Measurements from ENCODE around the gene ZFAND6.

The ZFAND6 gene

DNA sequence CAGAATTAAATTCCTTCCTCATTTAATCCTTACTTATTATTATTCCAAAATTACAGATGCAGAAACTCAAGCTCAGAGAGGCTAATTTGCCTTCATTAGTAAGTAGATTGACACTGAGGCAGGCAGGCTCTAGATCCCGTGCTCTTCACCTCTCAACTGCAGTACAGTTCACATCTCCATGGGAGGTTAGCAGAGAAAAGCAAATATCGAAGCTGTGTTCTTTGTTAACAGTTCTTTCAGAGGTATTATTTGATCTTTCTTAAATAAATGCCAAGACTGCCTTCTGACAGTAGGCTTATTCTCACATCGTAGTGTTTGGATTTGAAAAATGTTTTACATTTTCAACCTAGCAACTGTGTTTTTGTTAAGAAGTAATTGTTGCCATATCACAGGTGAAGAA lies 77.4 kb downstream of the ZFAND6 start:
- no peak for DNase-seq (ENCODE audit: low read depth in 2 of 2)
- TF ChIP-seq, protein P1, sequence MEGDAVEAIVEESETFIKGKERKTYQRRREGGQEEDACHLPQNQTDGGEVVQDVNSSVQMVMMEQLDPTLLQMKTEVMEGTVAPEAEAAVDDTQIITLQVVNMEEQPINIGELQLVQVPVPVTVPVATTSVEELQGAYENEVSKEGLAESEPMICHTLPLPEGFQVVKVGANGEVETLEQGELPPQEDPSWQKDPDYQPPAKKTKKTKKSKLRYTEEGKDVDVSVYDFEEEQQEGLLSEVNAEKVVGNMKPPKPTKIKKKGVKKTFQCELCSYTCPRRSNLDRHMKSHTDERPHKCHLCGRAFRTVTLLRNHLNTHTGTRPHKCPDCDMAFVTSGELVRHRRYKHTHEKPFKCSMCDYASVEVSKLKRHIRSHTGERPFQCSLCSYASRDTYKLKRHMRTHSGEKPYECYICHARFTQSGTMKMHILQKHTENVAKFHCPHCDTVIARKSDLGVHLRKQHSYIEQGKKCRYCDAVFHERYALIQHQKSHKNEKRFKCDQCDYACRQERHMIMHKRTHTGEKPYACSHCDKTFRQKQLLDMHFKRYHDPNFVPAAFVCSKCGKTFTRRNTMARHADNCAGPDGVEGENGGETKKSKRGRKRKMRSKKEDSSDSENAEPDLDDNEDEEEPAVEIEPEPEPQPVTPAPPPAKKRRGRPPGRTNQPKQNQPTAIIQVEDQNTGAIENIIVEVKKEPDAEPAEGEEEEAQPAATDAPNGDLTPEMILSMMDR (IDR thresholded peaks at IDR 0.05; ENCODE audit: low read depth, low read length): no peak
- H3K4me3 ChIP-seq (replicated peaks in 1 of 2; ENCODE audit: low read depth in 2 of 2, low read length in 2 of 2): no peak overlapping the region

DNA sequence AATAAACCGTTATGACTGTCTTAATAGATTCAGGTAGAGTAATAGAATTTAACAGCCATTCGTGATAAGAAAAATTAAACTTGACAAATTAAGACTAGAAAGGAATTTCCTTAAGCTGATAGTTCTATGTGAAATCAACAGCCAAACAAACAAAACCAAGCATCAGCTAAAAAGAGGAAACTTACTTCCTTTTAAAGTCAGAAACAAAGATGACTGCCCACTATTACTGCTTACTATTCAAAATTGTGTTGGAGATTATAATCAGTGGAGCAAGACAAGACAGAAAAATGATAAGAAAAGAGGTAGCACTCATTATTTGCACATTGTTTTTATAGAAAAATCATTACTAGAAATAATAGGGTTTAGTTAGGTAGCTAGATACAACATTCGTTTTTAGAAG lies 79.5 kb downstream of the ZFAND6 start:
- TF ChIP-seq, protein P1 (IDR thresholded peaks at IDR 0.05; ENCODE audit: low read depth, low read length): no peak
- no peak overlapping the region for H3K4me3 ChIP-seq (replicated peaks in 1 of 2; ENCODE audit: low read depth in 2 of 2, low read length in 2 of 2)
- no peak for DNase-seq (ENCODE audit: low read depth in 2 of 2)

DNA sequence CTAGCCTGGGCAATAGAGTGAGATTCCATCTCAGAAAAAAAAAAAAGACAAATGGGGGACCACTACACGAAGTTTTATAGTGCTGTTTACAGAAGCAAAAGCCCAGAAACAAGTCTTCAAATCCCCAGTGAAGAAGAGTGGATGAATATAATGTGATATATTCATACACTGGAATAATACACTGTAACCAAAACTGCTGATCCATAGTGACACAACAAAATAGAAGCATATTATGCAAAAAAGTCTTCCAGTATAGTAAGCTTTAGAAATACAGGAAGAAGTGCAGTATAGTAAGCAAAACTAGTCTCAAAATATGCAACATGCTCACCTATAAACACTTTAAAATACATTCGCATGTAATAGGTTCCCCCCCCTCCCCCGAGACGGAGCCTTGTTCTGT lies 81.4 kb downstream of the ZFAND6 start:
- H3K4me3 ChIP-seq (replicated peaks in 1 of 2; ENCODE audit: low read depth in 2 of 2, low read length in 2 of 2): no peak overlapping the region
- TF ChIP-seq, protein P1 (IDR thresholded peaks at IDR 0.05; ENCODE audit: low read depth, low read length): no peak
- no peak for DNase-seq (ENCODE audit: low read depth in 2 of 2)

DNA sequence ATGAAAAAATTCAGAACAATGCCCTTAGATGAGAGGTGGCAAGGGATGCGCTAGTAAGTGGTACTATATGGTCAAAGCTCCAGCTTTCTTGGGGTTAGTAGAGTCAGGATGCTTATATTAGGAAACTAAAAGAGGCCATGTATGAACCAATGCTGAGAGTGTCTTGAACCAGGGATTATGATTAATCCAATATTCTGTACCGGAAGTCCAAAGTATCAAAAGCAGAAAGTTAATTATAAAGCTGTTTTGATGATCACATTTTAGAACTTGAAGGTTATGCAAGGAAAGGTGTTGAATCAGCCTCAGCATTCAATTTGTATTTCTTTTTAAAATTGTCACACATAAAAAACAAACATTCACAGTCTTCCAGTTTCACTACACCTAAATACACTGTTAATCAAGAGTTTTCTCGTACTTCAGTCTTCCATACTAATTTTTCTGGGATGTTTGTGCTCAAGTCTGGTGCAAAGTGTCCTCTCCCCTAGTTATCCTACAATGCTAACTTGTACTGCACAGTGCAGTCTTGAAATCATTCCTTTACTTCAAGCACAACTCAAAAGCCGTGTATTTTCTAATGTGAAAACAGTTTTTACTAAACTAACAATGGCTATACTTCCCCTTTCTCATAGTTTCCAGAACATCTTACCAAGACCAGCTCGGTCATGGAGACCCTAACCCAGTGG lies 82.6 kb downstream of the ZFAND6 start:
- TF ChIP-seq, protein P1 (IDR thresholded peaks at IDR 0.05; ENCODE audit: low read depth, low read length): no peak
- no peak for DNase-seq (ENCODE audit: low read depth in 2 of 2)
- no peak overlapping the region for H3K4me3 ChIP-seq (replicated peaks in 1 of 2; ENCODE audit: low read depth in 2 of 2, low read length in 2 of 2)

DNA sequence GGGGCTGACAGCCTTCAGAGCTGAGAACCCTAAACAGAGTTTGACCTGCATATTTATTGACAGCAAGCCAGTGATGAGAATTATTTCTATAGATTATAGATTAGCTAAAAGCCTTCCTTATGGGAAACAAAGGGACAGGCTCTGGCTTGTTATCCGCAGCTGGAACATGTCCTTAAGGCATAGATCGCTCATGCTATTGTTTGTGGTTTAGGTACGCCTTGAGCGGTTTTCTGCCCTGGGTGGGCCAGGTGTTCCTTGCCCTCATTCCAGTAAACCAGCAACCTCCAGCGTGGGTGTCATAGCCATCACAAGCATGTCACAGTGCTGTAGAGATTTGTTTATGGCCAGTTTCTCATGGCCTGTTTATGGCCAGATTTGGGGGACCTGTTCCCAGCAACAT lies 83.2 kb downstream of the ZFAND6 start:
- DNase-seq (ENCODE audit: low read depth in 2 of 2): no peak
- TF ChIP-seq, protein P1 (IDR thresholded peaks at IDR 0.05; ENCODE audit: low read depth, low read length): no peak
- no peak overlapping the region for H3K4me3 ChIP-seq (replicated peaks in 1 of 2; ENCODE audit: low read depth in 2 of 2, low read length in 2 of 2)

DNA sequence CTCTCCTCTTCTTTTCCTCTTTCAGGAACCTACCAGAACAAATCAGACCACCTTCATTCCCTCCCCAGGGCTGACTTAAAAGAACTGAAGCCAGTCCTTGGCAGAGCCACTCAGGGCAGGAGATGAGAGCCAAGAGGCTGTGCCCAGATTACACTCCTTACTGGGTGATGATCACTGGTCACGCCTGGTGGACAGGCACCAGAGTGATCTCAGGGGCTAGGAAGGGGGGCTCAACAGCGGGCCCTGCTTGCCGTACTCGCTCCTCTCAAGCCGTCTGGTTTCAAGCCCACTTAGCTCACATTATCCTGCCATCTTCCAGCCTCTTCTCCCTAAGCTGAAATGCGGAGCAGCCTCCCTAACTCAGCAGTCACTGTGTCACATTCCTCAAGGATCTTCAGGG lies 91.7 kb downstream of the ZFAND6 start:
- DNase-seq (ENCODE audit: low read depth in 2 of 2): no peak
- TF ChIP-seq, protein P1 (IDR thresholded peaks at IDR 0.05; ENCODE audit: low read depth, low read length): no peak
- no peak overlapping the region for H3K4me3 ChIP-seq (replicated peaks in 1 of 2; ENCODE audit: low read depth in 2 of 2, low read length in 2 of 2)

DNA sequence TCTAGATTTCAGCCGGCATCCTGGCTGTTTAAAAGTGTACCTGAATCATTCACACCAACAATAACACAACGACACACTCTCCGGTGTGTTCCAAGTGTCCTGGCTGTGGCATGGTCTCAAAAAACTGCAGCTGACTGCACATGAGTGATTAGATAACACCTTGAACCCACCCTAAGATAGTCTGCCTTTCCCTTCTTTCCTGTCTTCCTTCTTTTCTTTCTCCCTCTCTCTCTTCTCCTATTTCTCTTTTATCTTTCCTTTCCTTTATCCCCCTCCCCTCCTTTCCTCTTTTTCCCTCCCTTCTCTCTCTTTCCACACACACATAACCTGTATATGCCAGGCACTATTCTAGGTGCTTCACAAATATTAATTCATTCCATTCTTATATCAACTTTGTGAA lies 92.1 kb downstream of the ZFAND6 start:
- no peak for DNase-seq (ENCODE audit: low read depth in 2 of 2)
- no peak overlapping the region for H3K4me3 ChIP-seq (replicated peaks in 1 of 2; ENCODE audit: low read depth in 2 of 2, low read length in 2 of 2)
- TF ChIP-seq, protein P1 (IDR thresholded peaks at IDR 0.05; ENCODE audit: low read depth, low read length): no peak

All from cardiac fibroblast (primary cell).